ENCODE measurements around the gene PAXX. TPM values are rescaled to one million over a fixed set of nuclear protein-coding genes. Genes with fewer than 3 reads are reported as not detected.

Gene PAXX
- total and polyA plus RNA-seq, 9 of the 15 experiments (the other 6 are each of a cell fraction or from before 2014, with no cell fraction given) = 1.2 to 175 (median 38.5) TPM

DNA sequence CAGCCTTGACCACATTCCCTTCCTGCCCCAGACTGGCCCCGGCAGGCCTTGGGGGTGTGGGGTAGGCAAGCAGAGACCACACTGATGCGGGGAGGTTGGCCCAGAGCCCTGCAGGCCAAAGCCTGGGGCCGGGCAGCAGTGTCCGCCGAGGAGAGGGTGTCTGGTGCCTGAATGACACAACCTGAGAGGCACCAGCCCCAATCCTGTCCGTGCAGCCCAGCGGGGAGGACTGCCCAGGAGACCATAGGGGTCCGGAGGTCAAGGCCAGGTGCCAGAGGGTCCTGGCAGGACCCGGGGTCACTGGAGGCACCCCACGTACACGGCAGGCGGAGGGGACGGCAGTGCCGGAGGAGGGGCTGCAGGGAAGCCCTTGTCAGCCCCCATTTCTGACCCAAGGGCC, 20.5 kb upstream of the PAXX start (continued):
- TF ChIP-seq, protein P1, sequence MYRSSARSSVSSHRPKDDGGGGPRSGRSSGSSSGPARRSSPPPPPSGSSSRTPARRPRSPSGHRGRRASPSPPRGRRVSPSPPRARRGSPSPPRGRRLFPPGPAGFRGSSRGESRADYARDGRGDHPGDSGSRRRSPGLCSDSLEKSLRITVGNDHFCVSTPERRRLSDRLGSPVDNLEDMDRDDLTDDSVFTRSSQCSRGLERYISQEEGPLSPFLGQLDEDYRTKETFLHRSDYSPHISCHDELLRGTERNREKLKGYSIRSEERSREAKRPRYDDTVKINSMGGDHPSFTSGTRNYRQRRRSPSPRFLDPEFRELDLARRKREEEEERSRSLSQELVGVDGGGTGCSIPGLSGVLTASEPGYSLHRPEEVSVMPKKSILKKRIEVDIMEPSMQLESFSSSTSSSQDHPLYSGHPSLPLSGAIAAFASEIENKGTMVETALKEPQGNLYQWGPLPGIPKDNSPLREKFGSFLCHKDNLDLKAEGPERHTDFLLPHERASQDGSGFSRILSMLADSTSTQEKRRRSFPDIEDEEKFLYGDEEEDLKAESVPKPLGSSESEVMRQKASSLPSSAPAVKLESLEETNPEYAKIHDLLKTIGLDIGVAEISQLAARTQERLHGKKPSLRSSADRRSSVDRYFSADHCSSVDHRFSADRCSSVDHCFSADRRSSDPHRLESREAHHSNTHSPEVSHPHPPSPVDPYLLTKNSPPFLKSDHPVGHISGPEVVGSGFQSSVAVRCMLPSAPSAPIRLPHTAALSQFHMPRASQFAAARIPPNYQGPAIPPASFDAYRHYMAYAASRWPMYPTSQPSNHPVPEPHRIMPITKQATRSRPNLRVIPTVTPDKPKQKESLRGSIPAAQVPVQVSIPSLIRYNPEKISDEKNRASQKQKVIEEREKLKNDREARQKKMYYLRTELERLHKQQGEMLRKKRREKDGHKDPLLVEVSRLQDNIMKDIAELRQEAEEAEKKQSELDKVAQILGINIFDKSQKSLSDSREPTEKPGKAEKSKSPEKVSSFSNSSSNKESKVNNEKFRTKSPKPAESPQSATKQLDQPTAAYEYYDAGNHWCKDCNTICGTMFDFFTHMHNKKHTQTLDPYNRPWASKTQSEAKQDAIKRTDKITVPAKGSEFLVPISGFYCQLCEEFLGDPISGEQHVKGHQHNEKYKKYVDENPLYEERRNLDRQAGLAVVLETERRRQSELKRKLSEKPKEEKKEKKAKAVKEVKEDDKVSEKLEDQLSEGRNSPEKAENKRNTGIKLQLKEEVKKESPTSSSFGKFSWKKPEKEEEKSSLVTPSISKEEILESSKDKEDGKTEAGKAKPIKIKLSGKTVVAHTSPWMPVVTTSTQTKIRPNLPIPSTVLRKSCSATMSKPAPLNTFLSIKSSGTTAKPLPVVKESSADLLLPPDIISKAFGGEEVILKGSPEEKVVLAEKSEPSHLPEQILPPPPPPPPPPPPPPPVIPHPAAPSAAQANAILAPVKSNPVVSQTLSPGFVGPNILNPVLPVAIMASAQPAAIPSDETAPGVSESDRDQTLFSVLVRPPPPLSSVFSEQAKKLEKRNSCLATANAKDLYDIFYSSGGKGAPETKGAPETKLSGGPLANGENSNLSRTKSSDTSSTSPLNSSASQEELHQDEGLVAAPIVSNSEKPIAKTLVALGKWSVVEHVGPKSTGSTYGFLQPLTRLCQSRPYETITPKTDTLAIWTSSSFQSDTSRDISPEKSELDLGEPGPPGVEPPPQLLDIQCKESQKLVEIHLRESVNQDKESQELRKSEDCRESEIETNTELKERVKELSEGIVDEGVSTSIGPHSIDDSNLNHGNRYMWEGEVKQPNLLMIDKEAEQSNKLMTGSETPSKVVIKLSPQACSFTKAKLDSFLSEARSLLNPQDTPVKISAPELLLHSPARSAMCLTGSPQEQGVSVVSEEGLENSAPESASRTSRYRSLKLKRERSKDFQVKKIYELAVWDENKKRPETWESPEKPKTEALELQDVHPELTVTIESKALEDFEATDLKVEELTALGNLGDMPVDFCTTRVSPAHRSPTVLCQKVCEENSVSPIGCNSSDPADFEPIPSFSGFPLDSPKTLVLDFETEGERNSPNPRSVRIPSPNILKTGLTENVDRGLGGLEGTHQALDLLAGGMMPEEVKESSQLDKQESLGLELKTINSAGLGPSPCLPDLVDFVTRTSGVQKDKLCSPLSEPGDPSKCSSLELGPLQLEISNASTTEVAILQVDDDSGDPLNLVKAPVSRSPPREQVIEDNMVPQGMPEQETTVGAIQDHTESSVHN (IDR thresholded peaks at IDR 0.05; ENCODE audit: borderline replicate concordance in 1 of 2, low read depth in 1 of 2) = no peak
- no peak for TF ChIP-seq ZNF311 (CRISPR knock-in tag; IDR thresholded peaks at IDR 0.05)
- no peak for TF ChIP-seq ZNF778 (CRISPR knock-in tag; IDR thresholded peaks at IDR 0.05)
- TF ChIP-seq, protein P2, sequence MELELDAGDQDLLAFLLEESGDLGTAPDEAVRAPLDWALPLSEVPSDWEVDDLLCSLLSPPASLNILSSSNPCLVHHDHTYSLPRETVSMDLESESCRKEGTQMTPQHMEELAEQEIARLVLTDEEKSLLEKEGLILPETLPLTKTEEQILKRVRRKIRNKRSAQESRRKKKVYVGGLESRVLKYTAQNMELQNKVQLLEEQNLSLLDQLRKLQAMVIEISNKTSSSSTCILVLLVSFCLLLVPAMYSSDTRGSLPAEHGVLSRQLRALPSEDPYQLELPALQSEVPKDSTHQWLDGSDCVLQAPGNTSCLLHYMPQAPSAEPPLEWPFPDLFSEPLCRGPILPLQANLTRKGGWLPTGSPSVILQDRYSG (tag; conservative IDR thresholded peaks at IDR 0.05; ENCODE audit: low read depth) = no peak
- TF ChIP-seq, protein P3, sequence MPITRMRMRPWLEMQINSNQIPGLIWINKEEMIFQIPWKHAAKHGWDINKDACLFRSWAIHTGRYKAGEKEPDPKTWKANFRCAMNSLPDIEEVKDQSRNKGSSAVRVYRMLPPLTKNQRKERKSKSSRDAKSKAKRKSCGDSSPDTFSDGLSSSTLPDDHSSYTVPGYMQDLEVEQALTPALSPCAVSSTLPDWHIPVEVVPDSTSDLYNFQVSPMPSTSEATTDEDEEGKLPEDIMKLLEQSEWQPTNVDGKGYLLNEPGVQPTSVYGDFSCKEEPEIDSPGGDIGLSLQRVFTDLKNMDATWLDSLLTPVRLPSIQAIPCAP (CRISPR knock-in tag; IDR thresholded peaks at IDR 0.05; ENCODE audit: borderline replicate concordance) = no peak

All from K562 (cell line).